Gastrocnemius medialis (tissue), 4 donors: ENCODE data around the gene STAM2. TPM values are rescaled to one million over a fixed set of nuclear protein-coding genes. Genes with fewer than 3 reads are reported as not detected.
"Not testable (repeated sequence)": the region's sequence is repeated elsewhere in the genome, so short reads cannot be mapped to it uniquely, and the experiment has no call there.

Source experiments
- ATAC-seq, 2 donors: fragments of 150-250 bp; one replicate each; pipeline ENCODE4 v1.9.1; 2016
- DNase-seq, 2 donors: peaks; one replicate each; pipeline ENCODE4 v3.0.0-alpha.2; 2019
- H3K27ac ChIP-seq, 4 donors: fragments of 200-600 bp; sonication (generic); 1 replicate in 1 of 4; 2 replicates in 3 of 4; pipeline ENCODE4 v1.5.1; 2016 to 2018; ENCODE audit warnings: mild to moderate bottlenecking in 2 of 4, moderate library complexity in 1 of 4
- H3K27me3 ChIP-seq, 3 donors: fragments of 200-600 bp; sonication (generic) in 2 of 3; 1 replicate in 1 of 3; 2 replicates in 2 of 3; pipeline versions ENCODE4 v1.5.1 to v1.6.0; 2016 to 2019; ENCODE audit warnings: mild to moderate bottlenecking in 1 of 3, moderate library complexity in 1 of 3
- H3K36me3 ChIP-seq, 2 donors: fragments of 200-600 bp; sonication (generic) in 1 of 2; one replicate each; pipeline ENCODE4 v1.5.1; 2017 to 2018
- H3K4me1 ChIP-seq, 2 donors: fragments of 200-600 bp; sonication (generic) in 1 of 2; one replicate each; pipeline ENCODE4 v1.5.1; 2016 to 2017; ENCODE audit warnings: mild to moderate bottlenecking in 2 of 2
- H3K4me3 ChIP-seq, 4 donors: fragments of 200-600 bp; sonication (generic) in 3 of 4; 1 replicate in 1 of 4; 2 replicates in 3 of 4; pipeline ENCODE4 v1.5.1; 2016 to 2019; ENCODE audit warnings: mild to moderate bottlenecking in 2 of 4
- H3K9me3 ChIP-seq, 3 donors: fragments of 200-600 bp; sonication (generic) in 2 of 3; 1 replicate in 1 of 3; 2 replicates in 2 of 3; pipeline ENCODE4 v1.5.1; 2016 to 2019
- POLR2A ChIP-seq, 2 donors: fragments of 450-650 bp; IDR thresholded peaks; one replicate each; pipeline ENCODE4 v1.6.1; 2017; ENCODE audit warnings: antibody characterized with exemption in 2 of 2, mild to moderate bottlenecking in 2 of 2, moderate library complexity in 2 of 2
- in situ Hi-C, 4 donors: fragments of 200-750 bp; cut with MboI; loops; one replicate each; pipeline versions ENCODE4 v1.15.0 to v1.8.0; 2017; ENCODE audit warnings: low sequenced_read_pairs in 4 of 4
- intact Hi-C: fragments of 100-400 bp; cut with DNase I; formaldehyde crosslinking; loops from one replicate; pipeline ENCODE4 v1.15.1; 2023; ENCODE audit warnings: low total_unique reads
- total RNA-seq, 4 donors: library from RNA; depleted of rRNA; stranded (reverse); fragments of >200 nt; gene quantifications; one replicate each; pipeline versions ENCODE4 v1.1.0 to v1.2.3, GENCODE V29; 2016
- TF ChIP-seq, protein P1 (sequence below), 5 experiments: fragments of 450-650 bp in 3 of 5; fragments of 200-600 bp in 2 of 5; sonication (generic) in 2 of 5; IDR thresholded peaks in 4 of 5; conservative IDR thresholded peaks in 1 of 5; 1 replicate in 4 of 5; 2 replicates in 1 of 5; pipeline ENCODE4 v1.5.1; 2016 to 2019; ENCODE audit warnings: antibody characterized with exemption in 5 of 5, mild to moderate bottlenecking in 3 of 5, moderate library complexity in 3 of 5

STAM2 gene
- total RNA-seq, 4 donors from 2014 or later, result 16.7 to 31.8 (median 20.3) TPM

DNA sequence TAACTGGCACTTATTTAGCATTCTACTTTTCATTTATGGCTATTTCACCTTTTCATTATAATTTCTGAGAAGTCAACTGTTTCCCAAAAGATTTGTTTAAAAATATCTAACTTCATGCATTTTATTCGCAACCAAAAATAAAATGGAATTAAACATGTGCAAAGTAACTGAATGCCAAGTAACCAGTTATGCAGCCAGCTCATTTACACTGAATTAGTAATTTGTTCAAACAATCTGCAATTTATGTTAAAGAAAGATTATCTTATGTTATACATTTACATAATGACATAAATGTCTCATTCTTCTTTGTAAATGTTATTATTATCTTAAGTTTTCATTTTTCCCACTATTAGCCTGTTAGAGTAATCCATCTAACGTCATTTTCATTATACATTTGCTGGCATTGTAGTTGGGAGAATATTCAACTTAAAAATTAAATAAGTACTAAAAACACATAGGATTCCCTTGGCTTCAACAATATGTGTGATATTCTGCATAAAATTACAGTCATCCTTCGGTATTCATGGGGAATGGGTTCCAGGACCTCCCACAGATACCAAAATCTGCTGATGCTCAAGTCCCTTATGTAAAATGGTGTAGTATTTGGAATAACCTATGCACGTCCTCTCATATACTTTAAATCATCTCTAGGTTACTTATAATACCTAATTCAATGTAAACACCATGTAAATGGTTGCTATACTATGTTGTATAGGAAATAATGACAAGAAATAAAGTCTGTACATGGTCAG is 43.7 kb upstream of the STAM2 start:
- Histone ChIP-seq H3K4me3 (no peak overlapping the region), H3K27ac (no peak overlapping the region), H3K36me3 (no peaks in the 10 kb centered on the region), H3K4me1 (peaks cover 7 to 14% of the 10 kb centered on the region in 2 donors), H3K9me3 (no peaks in the 10 kb centered on the region), H3K27me3 (no peaks in the 10 kb centered on the region)
- DNase-seq (no peak), ATAC-seq (no peak)
- in situ Hi-C loops, result no loop called here
- no peak for TF ChIP-seq POLR2A (IDR thresholded peaks at IDR 0.05)
- TF ChIP-seq, protein P1, sequence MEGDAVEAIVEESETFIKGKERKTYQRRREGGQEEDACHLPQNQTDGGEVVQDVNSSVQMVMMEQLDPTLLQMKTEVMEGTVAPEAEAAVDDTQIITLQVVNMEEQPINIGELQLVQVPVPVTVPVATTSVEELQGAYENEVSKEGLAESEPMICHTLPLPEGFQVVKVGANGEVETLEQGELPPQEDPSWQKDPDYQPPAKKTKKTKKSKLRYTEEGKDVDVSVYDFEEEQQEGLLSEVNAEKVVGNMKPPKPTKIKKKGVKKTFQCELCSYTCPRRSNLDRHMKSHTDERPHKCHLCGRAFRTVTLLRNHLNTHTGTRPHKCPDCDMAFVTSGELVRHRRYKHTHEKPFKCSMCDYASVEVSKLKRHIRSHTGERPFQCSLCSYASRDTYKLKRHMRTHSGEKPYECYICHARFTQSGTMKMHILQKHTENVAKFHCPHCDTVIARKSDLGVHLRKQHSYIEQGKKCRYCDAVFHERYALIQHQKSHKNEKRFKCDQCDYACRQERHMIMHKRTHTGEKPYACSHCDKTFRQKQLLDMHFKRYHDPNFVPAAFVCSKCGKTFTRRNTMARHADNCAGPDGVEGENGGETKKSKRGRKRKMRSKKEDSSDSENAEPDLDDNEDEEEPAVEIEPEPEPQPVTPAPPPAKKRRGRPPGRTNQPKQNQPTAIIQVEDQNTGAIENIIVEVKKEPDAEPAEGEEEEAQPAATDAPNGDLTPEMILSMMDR (IDR thresholded peaks at IDR 0.05 in 4 of 5, conservative IDR thresholded peaks at IDR 0.05 in 1 of 5), result no peak
- intact Hi-C loops, result no loop called here

DNA sequence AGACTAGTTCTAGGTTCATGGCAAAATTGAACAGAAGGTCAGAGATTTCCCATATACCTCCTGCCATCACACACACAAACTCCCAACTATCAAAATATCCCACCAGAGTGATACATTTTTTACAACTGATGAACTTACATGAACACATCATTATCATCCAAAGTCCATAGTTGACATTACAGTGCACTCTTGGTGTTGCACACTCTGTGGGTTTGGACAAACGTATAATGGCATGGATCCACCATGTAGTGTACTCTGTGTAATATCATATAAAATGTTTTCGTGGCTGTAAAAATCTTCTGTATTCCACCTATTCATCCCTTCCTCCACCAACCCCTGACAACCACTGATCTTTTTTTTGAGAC is 25.9 kb upstream of the STAM2 start:
- no peak for DNase-seq
- Histone ChIP-seq H3K27ac (no peak overlapping the region), H3K27me3 (no peaks in the 10 kb centered on the region), H3K4me3 (no peak overlapping the region), H3K36me3 (no peaks in the 10 kb centered on the region), H3K9me3 (no peaks in the 10 kb centered on the region), H3K4me1 (peaks cover 0 to 3% of the 10 kb centered on the region in 2 donors)
- in situ Hi-C loops, result no loop called here
- ATAC-seq, result no peak
- intact Hi-C loops, result no loop called here
- TF ChIP-seq POLR2A (IDR thresholded peaks at IDR 0.05), result no peak

DNA sequence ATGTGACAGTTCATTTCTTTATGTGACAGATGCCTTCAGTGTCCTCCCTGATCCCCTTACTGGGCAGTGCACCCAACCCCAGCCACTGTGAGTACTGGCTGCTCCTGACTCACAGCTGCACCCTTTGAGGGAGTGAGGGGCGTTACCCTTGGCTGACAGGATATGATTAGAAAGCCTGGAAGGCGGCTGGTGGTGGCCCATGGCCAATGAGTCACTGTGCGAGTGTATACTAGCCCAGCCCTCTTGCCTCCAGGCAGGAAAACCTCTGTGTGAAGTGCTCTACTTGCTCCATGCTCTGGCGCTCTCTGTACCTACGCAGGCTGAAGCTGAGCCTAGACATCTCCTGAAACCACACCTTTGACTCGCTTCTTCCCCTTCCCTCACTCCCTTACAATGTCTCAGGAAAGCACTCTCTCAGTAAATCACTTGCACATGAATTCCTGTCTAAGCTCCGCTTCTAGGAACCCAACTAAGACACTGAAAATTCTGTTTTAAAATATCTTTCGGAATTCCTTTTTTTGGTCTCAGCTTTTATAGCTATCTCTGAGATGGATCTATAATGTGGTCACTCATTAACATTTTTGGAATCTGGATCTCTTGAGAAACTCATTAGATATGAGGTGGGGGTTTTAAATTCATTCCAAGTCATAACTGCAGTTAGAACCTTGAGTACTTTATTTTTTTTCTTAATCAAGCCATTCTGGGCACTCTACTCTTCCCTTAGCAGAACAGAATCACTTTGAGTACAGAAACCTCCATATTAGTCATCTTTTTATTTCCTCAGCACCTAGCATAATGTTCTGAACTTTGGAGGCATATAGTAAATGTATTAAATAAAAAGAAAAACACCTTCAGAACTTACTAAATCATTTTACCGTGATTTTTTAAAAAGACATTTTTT is 25.3 kb upstream of the STAM2 start:
- in situ Hi-C loops, result no loop called here
- peak; percentile 76 to 84 for DNase-seq

DNA sequence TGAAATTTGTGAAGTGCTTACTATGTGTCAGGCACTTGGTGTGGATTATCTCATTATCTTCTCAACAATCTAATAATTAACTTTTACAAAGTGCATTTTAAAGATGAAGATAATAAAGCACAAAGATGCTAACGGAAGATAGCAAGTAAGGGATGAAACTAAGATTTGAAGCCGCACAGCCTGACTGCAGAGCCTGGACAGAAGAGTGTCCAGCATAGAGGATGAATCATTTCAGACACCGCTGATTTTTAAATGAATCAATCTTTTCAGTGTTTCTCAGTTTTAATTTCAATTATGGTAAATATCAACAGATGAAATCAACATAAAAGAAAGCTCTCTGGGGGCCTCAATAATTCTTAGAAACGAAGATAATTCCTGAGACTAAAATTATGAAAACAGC is 24.5 kb upstream of the STAM2 start:
- in situ Hi-C loops (no loop called here), intact Hi-C loops (no loop called here)
- Histone ChIP-seq H3K27ac (no peak overlapping the region), H3K9me3 (no peaks in the 10 kb centered on the region), H3K4me1 (peaks cover 0 to 3% of the 10 kb centered on the region in 2 donors), H3K4me3 (no peak overlapping the region), H3K36me3 (no peaks in the 10 kb centered on the region), H3K27me3 (no peaks in the 10 kb centered on the region)
- TF ChIP-seq POLR2A (IDR thresholded peaks at IDR 0.05), result no peak
- TF ChIP-seq, protein P1 (IDR thresholded peaks at IDR 0.05 in 4 of 5, conservative IDR thresholded peaks at IDR 0.05 in 1 of 5), result no peak
- ATAC-seq (no peak), DNase-seq (no peak)

More for the DNA sequence above, 25.3 kb upstream of the STAM2 start:
- Histone ChIP-seq H3K27ac (no peak overlapping the region), H3K4me3 (no peak overlapping the region), H3K4me1 (peaks cover 0 to 3% of the 10 kb centered on the region in 2 donors), H3K9me3 (no peaks in the 10 kb centered on the region), H3K36me3 (no peaks in the 10 kb centered on the region), H3K27me3 (no peaks in the 10 kb centered on the region)
- peak in 1 of 2 donors; percentile 32 for TF ChIP-seq POLR2A (IDR thresholded peaks at IDR 0.05)
- TF ChIP-seq, protein P1 (IDR thresholded peaks at IDR 0.05 in 4 of 5, conservative IDR thresholded peaks at IDR 0.05 in 1 of 5), result no peak
- ATAC-seq, result peak; percentile 95 to 100
- intact Hi-C loops, result no loop called here

DNA sequence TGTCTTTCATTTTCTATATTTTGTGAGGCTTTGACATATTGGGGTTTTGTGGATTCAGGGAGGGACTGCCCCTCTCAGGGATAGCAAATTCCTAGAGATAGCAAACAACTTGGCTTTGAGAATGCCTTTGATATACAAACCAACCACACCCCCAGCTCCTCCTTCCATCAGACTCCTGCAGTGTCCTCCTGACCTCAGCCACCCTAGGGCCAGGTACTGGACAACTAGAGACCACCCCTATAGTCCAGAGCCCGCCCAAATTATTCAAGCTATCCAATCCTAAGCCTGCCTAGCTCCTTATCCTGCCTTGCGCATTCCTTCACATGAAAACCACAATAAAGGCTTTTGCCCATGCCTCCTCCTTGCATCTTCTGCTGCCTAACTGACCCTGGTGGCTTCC is 22.9 kb upstream of the STAM2 start:
- in situ Hi-C loops, result loop anchor here in 2 of 4 donors (10.0 kb wide), 2 partner anchors 126 to 136 kb away; partner anchors contain the start of gene FMNL2 (in 1 of the 2)
- Histone ChIP-seq H3K4me3 (no peak overlapping the region), H3K9me3 (no peaks in the 10 kb centered on the region), H3K27ac (no peak overlapping the region), H3K4me1 (peaks cover 0 to 3% of the 10 kb centered on the region in 2 donors), H3K36me3 (no peaks in the 10 kb centered on the region), H3K27me3 (no peaks in the 10 kb centered on the region)
- no peak for DNase-seq
- TF ChIP-seq, protein P1 (IDR thresholded peaks at IDR 0.05 in 4 of 5, conservative IDR thresholded peaks at IDR 0.05 in 1 of 5), result no peak
- TF ChIP-seq POLR2A (IDR thresholded peaks at IDR 0.05), result no peak
- ATAC-seq, result no peak
- intact Hi-C loops, result no loop called here

DNA sequence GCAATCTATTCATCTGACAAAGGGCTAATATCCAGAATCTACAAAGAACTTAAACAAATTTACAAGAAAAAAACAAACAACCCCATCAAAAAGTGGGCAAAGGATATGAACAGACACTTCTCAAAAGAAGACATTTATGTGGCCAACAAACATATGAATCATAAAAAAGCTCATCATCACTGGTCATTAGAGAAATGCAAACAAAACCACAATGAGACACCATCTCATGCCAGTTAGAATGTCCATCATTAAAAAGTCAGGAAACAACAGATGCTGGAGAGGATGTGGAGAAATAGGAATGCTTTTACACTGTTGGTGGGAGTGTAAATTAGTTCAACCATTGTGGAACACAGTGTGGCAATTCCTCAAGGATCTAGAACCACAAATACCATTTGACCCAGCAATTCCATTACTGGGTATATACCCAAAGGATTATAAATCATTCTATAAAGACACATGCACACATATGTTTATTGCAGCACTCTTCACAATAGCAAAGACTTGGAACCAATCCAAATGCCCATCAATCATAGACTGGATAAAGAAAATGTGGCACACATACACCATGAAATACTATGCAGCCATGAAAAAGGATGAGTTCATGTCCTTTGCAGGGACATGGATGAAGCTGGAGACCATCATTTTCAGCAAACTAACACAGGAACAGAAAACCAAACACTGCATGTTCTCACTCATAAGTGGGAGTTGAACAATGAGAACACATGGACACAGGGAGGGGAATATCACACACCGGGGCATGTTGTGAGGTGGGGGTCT is 22.1 kb upstream of the STAM2 start:
- DNase-seq, H3K9me3 ChIP-seq, H3K4me3 ChIP-seq, intact Hi-C loops, H3K27ac ChIP-seq, ATAC-seq, H3K27me3 ChIP-seq, H3K4me1 ChIP-seq, H3K36me3 ChIP-seq: not testable (repeated sequence)
- in situ Hi-C loops, result loop anchor here in 2 of 4 donors (10.0 kb wide), 2 partner anchors 127 to 137 kb away; partner anchors contain the start of gene FMNL2 (in 1 of the 2)
